SK-N-MC (cell line): ENCODE results near the gene AMMECR1.

Source experiments
- EZH2 ChIP-seq: fragments of 200-600 bp; sonication (generic); IDR thresholded peaks from one replicate; pipeline ENCODE4 v1.6.1; 2017; ENCODE audit warnings: antibody characterized with exemption
- POLR2AphosphoS5 ChIP-seq: IDR thresholded peaks from 2 replicates; pipeline ENCODE4 v1.6.1; 2012; ENCODE audit warnings: mild to moderate bottlenecking, low read depth, low read length, borderline replicate concordance

GRCh38 chrX:110346681-110347080, 28.8 kb upstream of the AMMECR1 start:
- TF ChIP-seq POLR2AphosphoS5, result no peak
- TF ChIP-seq EZH2, result no peak
